AG04449 (cell line): ENCODE data around the gene ASCC2.

Experiments
- CTCF ChIA-PET: fragments of 350-600 bp; formaldehyde crosslinking; extraction: SDS; loops from one replicate; lab custom pipeline; 2021; ENCODE audit warnings: antibody characterized with exemption; lab: Yijun Ruan, JAX
- POLR2A ChIA-PET: fragments of 400-600, 350-600 bp; formaldehyde crosslinking; extraction: SDS; loops from one replicate; lab custom pipeline; 2020; ENCODE audit warnings: antibody characterized with exemption, inconsistent platforms; lab: Yijun Ruan, JAX
- DNase-seq: peaks from one replicate; pipeline ENCODE4 v3.0.0-alpha.2; 2010; ENCODE audit warnings: low read depth, low spot score
- H3K4me3 ChIP-seq: 2 replicates; pipeline ENCODE4 v1.5.1; 2011; ENCODE audit warnings: low read depth, mild to moderate bottlenecking, control low read depth, low read length
- CTCF ChIP-seq: IDR thresholded peaks from one replicate; pipeline ENCODE4 v1.5.1; 2011; ENCODE audit warnings: mild to moderate bottlenecking, moderate library complexity, low read length, control low read depth, inconsistent platforms; ENCODE audit not compliant: insufficient read depth; ENCODE audit errors: missing control alignments

Gene ASCC2

GRCh38 chr22:29768052-29768693, 69.9 kb downstream of the ASCC2 start:
- DNase-seq = no peak
- ChIA-PET CTCF (interaction anchor here (0.6 kb wide), 1 partner anchor 9 kb away, joined by 4 read pairs; no protein-coding TSS in a partner anchor), POLR2A (no interaction called here)
- TF ChIP-seq CTCF = no peak
- peak overlapping the region; percentile 98 for H3K4me3 ChIP-seq

- H3K4me3 ChIP-seq = peak within 1 kb of the TSS; percentile 98
- ChIA-PET CTCF (interaction anchor here (0.8 to 1.8 kb wide), 3 partner anchors 142 to 321 kb away, joined by 3 to 10 read pairs (median 5); no protein-coding TSS in a partner anchor), POLR2A (interaction anchor here (1.6 kb wide), 1 partner anchor 26 kb away, joined by 3 read pairs; no protein-coding TSS in a partner anchor)
- no peak for TF ChIP-seq CTCF
- no peak for DNase-seq
These were observed 70.7 kb downstream of the ASCC2 start, which contains the start of gene UQCR10 for GRCh38 chr22:29767171-29768051. TSS of gene UQCR10 (plus strand) at chr22:29767369. CDS start at chr22:29767399, 30 bp downstream.

GRCh38 chr22:29766632-29767170, 71.4 kb downstream of the ASCC2 start, which contains the start of gene ZMAT5:
TSS of gene ZMAT5 (minus strand) at chr22:29767007. CDS start at chr22:29748544, 18,463 bp downstream.
- ChIA-PET CTCF (interaction anchor here (0.8 to 1.8 kb wide), 3 partner anchors 141 to 322 kb away, joined by 3 to 10 read pairs (median 5); no protein-coding TSS in a partner anchor), POLR2A (interaction anchor here (0.5 to 1.6 kb wide), 2 partner anchors 25 to 229 kb away, joined by 3 read pairs; no protein-coding TSS in a partner anchor)

GRCh38 chr22:29765905-29766631, 72.0 kb downstream of the ASCC2 start:
- POLR2A ChIA-PET = interaction anchor here (0.5 to 1.6 kb wide), 2 partner anchors 24 to 229 kb away, joined by 3 read pairs; no protein-coding TSS in a partner anchor
- DNase-seq = no peak

More at GRCh38 chr22:29766632-29767170, 71.4 kb downstream of the ASCC2 start, which contains the start of gene ZMAT5:
- peak; percentile 74 for DNase-seq
- no peak for TF ChIP-seq CTCF
- peak within 1 kb of the TSS; percentile 98 for H3K4me3 ChIP-seq

More at GRCh38 chr22:29765905-29766631, 72.0 kb downstream of the ASCC2 start:
- TF ChIP-seq CTCF = no peak
- CTCF ChIA-PET = interaction anchor here (1.0 to 1.8 kb wide), 2 partner anchors 239 to 322 kb away, joined by 5 to 10 read pairs; no protein-coding TSS in a partner anchor
- peak overlapping the region; percentile 98 for H3K4me3 ChIP-seq
